ENCODE results near the gene ETV6.

The ETV6 gene

GRCh38 chr12:11724888-11725311 lies 75.4 kb downstream of the ETV6 start:
- no peak for DNase-seq (ENCODE audit: extremely low spot score)
- CTCF ChIA-PET = interaction anchor here (0.8 kb wide), 1 partner anchor 309 kb away, joined by 3 read pairs; no protein-coding TSS in a partner anchor
- POLR2A ChIA-PET = no interaction called here
- TF ChIP-seq CTCF (IDR thresholded peaks at IDR 0.05; ENCODE audit: control extremely low read depth, extremely low read depth, low read depth, missing control alignments) = no peak

GRCh38 chr12:11725686-11726085 lies 76.2 kb downstream of the ETV6 start:
- no peak for TF ChIP-seq CTCF (IDR thresholded peaks at IDR 0.05; ENCODE audit: control extremely low read depth, extremely low read depth, low read depth, missing control alignments)
- DNase-seq (ENCODE audit: extremely low spot score) = no peak
- POLR2A ChIA-PET = no interaction called here
- CTCF ChIA-PET = interaction anchor here (1.3 to 1.9 kb wide), 4 partner anchors 17 to 599 kb away, joined by 3 to 5 read pairs (median 4); no protein-coding TSS in a partner anchor

DNA sequence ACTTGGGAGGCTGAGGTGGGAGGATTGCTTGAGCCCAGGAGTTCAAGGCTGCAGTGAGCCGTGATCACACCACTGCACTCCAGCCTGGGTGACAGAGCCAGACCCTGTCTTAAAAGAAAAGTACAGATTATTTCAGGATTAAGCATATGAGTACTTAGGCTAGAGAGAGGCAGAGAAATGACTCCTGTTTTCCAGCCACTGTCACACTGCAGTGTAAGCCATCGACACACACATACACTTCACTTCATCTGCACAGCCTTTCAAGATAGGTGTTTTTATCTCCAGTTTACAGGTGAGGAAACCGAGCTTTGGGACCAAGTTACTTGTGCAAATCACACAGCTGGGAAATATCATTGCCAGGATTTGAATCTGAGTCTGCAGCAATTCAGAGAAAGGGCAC lies 77.2 kb downstream of the ETV6 start:
- POLR2A ChIA-PET = interaction anchor here (0.5 kb wide), 1 partner anchor 42 kb away, joined by 4 read pairs; no protein-coding TSS in a partner anchor
- no peak for DNase-seq (ENCODE audit: extremely low spot score)
- CTCF ChIA-PET = interaction anchor here (0.8 to 3.1 kb wide), 16 partner anchors 10 to 598 kb away, joined by 3 to 10 read pairs (median 4); no protein-coding TSS in a partner anchor
- TF ChIP-seq CTCF (IDR thresholded peaks at IDR 0.05; ENCODE audit: control extremely low read depth, extremely low read depth, low read depth, missing control alignments) = no peak

DNA sequence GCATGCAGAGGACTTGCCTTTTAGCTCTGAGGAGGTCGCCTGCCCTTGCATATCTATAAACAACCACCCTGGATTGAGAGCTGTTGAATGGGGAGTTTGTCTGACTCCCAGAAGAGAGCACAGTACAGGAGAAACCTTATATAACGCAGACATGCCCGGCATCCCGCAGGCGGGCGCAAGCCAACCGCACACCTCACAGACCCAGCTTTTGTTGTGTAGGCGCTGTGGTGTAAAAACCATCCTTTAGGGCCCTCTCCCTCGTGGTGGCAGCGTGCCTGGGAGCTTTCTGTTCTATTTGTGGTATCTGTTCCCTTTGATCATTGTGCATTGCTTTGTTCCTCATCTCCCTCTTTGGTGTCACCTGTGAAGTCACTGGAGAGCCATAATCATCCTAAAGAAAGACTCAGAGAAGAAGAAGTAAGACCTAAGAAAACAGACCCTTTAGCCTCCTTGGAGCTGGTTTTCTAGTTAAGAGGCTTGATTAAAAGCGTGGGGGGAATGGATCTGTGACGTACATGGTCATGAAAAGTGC lies 77.7 kb downstream of the ETV6 start:
- POLR2A ChIA-PET = no interaction called here
- CTCF ChIA-PET = interaction anchor here (0.8 to 3.1 kb wide), 18 partner anchors 10 to 598 kb away, joined by 3 to 11 read pairs (median 4); no protein-coding TSS in a partner anchor
- no peak for DNase-seq (ENCODE audit: extremely low spot score)
- no peak for TF ChIP-seq CTCF (IDR thresholded peaks at IDR 0.05; ENCODE audit: control extremely low read depth, extremely low read depth, low read depth, missing control alignments)

- DNase-seq (ENCODE audit: extremely low spot score) = no peak
- ChIA-PET CTCF (interaction anchor here (1.2 to 3.1 kb wide), 9 partner anchors 10 to 148 kb away, joined by 3 to 11 read pairs (median 6); no protein-coding TSS in a partner anchor), POLR2A (no interaction called here)
- TF ChIP-seq CTCF (IDR thresholded peaks at IDR 0.05; ENCODE audit: control extremely low read depth, extremely low read depth, low read depth, missing control alignments) = no peak
These were observed 78.8 kb downstream of the ETV6 start for GRCh38 chr12:11728154-11728755.

GRCh38 chr12:11729008-11729407 lies 79.5 kb downstream of the ETV6 start:
- no peak for DNase-seq (ENCODE audit: extremely low spot score)
- TF ChIP-seq CTCF (IDR thresholded peaks at IDR 0.05; ENCODE audit: control extremely low read depth, extremely low read depth, low read depth, missing control alignments) = no peak
- CTCF ChIA-PET = interaction anchor here (1.9 to 3.1 kb wide), 4 partner anchors 12 to 149 kb away, joined by 5 to 11 read pairs (median 10); no protein-coding TSS in a partner anchor
- POLR2A ChIA-PET = no interaction called here

Measured in GM10248 (cell line).